Stimulated activated CD8-positive, alpha-beta memory T cell treated with anti-CD3 and anti-CD28 coated beads, Interleukin-4, amount 100 ng/mL, for 48 hours (primary cell): ENCODE measurements around the gene BGN.

ENCODE experiments used
- DNase-seq: peaks from one replicate; pipeline ENCODE4 v3.0.0-alpha.2; 2020

The BGN gene

DNA sequence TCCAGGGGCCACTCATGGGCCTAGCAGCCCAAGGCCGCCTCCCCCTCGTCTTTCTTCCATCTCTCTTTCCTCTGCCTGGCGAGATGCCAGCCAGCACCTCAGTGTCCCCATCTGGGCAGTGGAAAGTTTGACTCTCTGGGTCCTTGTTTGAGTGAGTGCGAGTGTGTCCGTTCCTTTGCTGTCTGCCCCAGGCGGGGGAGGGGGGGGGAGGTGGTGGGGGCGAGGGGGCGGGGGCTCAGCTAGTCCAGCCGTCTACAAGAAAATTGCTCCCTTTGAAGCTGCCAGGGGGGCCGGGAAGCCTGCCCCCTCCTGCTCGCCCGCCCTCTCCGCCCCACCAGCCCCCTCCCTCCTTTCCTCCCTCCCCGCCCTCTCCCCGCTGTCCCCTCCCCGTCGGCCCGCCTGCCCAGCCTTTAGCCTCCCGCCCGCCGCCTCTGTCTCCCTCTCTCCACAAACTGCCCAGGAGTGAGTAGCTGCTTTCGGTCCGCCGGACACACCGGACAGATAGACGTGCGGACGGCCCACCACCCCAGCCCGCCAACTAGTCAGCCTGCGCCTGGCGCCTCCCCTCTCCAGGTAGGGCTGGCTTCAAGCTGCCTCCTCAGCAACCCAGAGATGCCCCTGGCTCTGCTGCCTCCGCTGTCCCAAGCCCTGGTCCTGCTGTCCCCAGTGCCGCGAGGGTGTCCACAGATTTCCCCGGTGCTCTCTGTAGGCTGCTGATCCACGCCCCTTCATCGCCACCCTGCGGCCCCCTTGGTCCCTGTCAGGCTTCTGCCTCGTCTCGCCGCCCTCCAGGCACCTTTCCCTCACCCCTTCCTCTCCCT is at the start of gene BGN:
BGN (plus strand) TSS at position 440 of the 821 bp plus-strand sequence. CDS start 9,652 bp downstream, outside the sequence.
- peak; percentile 24 for DNase-seq

GRCh38 chrX:153445106-153445855 is 49.5 kb upstream of the BGN start:
- no peak for DNase-seq

GRCh38 chrX:153445856-153446635 is 48.7 kb upstream of the BGN start, which contains the start of gene TREX2:
Gene TREX2, minus strand, starts transcription at chrX:153446056. Its CDS starts 626 bp downstream, at chrX:153445430.
- DNase-seq: no peak

GRCh38 chrX:153446636-153446936 is 48.2 kb upstream of the BGN start:
- DNase-seq: no peak

- no peak for DNase-seq
These were observed 47.7 kb upstream of the BGN start for GRCh38 chrX:153446950-153447580.

DNA sequence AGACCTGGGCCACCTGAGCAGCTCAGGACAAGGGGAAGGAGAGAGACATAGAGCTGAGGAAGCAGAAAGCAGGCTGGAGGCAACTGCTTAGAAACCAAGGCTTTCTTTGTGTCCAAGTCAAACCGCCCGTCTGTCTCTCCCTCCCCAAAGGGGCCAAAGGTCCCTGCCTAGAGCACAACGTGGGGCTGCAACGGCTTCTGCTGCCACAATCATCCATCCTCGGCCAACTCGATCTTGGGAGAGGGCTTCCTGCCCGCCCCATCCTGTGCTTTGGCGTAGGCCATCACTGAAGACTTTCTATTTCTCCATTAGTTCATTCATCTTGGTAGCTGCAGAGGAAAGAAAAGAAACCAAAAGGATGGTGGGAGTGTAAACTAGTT is 47.2 kb upstream of the BGN start:
- DNase-seq: no peak

- DNase-seq: no peak
These were observed 46.0 kb upstream of the BGN start for GRCh38 chrX:153448556-153449367.

DNA sequence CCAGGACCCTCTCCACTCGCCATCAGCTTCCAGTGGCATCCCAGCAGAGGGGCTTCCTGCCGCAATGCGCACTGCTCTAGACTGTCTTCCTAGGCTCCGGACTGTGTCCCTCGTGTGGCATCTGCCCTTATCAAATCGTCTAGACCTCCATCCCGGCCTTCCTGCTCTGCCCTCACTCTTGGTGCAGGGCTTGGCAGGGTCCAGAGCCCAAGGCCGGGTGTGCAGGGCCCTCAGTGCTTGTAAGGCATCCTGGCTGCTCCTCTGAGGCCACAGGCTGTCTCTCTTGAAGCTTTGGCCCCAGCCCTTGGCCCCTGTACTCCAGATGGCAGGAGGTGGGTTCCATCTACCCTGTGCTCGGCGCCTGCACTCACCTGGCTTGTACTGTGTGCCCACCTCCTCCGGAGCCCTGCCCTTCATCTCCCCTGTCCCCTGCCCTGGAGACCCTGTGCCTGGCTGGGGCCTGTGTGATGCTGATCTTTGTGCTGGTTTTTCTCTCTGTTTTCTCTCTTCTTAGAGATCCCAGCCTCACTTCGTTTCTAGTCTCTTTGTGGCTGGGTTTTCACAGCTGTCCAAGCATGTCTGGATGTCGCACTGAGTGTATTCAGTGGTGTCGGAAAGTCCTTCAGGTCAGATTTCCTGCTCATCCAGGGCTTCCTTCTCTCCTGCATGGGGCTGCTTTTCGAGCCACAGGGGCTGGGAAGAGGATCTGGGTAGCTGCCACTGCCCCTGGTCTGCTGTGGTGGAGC is 45.2 kb upstream of the BGN start:
- DNase-seq: no peak

DNA sequence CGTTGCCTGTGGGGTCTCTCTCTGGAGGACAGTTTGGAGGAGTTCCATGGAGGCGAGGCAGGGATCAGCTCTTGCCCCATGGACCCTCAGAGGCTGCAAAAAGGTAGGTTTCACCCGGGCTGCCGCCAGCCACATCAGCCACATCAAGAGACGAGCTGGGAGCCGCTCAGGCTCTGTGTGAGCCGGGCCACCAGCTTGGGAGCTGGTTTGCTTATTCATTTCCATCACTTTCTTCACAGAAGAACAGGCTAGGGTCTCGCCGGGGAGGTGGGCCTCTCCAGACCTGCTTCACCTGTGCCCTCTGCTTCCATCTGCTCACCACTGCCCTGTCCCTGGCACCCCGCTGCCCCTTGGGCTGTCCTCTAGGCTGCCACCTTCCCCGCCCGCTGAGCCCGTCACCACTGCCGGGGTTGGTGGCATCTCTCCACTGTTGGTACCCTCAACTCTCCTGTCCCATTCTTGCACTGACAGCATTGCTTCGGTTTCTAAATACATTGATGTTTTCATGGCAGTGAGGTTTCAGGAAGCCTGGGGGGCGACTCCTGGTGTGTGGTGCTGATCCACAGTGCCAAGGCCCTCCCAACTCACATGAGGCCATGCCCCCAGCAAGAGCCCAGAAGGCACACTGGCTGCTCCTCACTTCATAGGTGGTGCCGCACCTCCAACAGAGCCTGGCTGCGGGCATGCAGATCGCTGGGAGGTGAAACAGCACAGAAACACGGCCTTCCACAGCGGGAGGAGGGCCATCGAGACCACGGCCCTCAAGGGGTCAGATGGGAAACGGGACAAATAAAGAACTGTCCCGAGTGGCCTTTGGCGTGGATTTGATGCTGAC is 44.4 kb upstream of the BGN start:
- no peak for DNase-seq

- DNase-seq: no peak
These were observed 43.9 kb upstream of the BGN start for GRCh38 chrX:153450949-153451277.

DNA sequence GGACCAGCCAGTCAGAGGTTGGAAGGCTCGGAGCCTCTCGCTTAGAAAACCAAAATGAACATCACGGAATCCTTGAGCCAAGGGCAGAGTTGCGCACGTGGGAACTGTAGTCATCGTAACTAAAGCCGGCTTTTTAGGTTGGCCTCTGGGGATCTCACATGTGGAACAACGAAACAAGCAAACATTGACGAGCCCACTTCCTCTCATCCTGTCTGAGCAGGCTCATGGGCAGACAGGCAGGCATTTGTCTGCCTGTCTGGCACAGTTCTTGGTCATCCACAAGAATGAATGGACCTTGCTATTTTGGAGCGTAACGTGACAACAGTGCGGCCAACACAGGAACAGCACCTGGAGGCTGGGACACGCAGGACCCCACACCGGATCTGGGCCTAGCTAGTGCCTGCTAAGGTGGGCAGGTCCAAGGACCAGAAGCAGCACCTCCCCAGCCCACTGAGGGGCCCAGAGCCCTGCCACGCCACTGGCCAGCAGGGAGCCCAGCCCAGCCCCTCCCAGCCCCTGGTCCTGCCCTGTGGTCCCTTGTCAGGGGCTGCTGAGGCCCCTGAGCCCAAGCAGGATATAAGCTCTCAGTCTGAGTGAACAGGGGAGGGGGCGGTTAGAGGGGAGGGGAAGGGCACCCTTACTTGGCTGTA is 39.8 kb upstream of the BGN start:
- no peak for DNase-seq

- DNase-seq: no peak
These were observed 39.2 kb upstream of the BGN start for GRCh38 chrX:153455571-153455970.

- DNase-seq: no peak
These were observed 38.6 kb upstream of the BGN start for GRCh38 chrX:153456161-153456560.

- no peak for DNase-seq
These were observed 38.1 kb upstream of the BGN start for GRCh38 chrX:153456704-153457103.

GRCh38 chrX:153457136-153457825 is 37.5 kb upstream of the BGN start:
- DNase-seq: no peak

DNA sequence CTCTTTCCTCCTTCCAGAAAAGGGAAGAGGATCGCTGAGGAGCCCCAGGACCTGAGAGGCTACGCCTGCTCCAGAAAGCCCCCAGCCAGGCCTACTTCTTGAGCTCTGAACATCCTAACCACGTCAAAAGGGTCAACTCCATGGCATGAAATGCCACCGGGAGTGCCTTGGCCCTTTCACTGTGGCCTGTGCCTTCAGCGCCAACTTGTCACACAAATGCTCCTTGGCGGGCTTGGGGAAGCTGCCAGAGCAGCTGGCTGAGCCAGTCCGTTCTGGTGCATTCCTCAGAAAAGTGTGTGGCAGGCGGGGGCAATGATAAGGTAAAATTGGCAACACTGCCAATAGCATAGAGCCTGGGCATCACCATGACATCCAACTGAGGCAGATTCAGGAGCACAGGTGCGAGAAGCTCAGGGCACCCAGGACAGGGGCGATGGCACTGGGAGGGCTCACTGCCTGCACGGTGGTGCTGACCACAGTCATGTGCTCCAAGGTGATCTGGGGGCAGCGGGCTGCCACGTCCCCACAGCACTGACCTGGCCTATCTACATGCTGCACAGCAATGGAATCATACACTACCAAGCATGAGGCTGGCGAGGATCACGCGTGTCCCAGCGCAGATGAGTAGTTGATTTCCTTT is 36.8 kb upstream of the BGN start:
- no peak for DNase-seq

- DNase-seq: no peak
These were observed 36.3 kb upstream of the BGN start for GRCh38 chrX:153458476-153458875.

DNA sequence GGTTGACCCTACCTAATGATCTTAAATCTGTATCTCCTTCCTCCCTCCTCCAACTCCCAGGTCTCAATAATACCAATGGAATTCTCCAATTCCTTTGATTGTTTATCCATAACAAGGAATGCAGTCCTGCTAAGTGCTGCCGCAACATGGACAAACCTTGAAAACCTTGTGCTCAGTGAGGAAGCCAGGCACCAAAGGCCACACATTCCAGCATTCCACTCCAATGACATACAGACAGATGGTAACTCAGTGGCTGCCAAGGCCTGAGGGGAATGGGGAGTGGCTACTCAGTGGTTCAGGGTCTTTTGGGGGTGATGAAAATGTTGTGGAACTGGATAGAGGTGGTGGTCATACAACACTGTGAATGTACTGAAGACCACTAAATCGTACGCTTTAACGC is 34.8 kb upstream of the BGN start:
- no peak for DNase-seq

GRCh38 chrX:153460826-153461225 is 34.0 kb upstream of the BGN start:
- DNase-seq: peak; percentile 59
